GM19438 (cell line): ENCODE results near the gene HTR5A.

Experiments
- ATAC-seq: cut with Tn5 transposase; IDR thresholded peaks from one replicate; pipeline ENCODE4 v1.9.1; 2021; ENCODE audit warnings: low read depth; ENCODE audit not compliant: unreplicated experiment

HTR5A gene

GRCh38 chr7:155084969-155085368 lies 14.8 kb downstream of the HTR5A start:
- no peak for ATAC-seq

GRCh38 chr7:155090684-155091083 lies 20.6 kb downstream of the HTR5A start:
- ATAC-seq, result no peak

- ATAC-seq, result no peak
These were observed 23.5 kb downstream of the HTR5A start for GRCh38 chr7:155093596-155093995.

GRCh38 chr7:155094636-155095135 lies 24.6 kb downstream of the HTR5A start:
- no peak for ATAC-seq

GRCh38 chr7:155097338-155097737 lies 27.2 kb downstream of the HTR5A start:
- ATAC-seq, result no peak

GRCh38 chr7:155103839-155104238 lies 33.7 kb downstream of the HTR5A start:
- no peak for ATAC-seq

GRCh38 chr7:155104913-155105312 lies 34.8 kb downstream of the HTR5A start:
- no peak for ATAC-seq

GRCh38 chr7:155106356-155106755 lies 36.2 kb downstream of the HTR5A start:
- ATAC-seq, result no peak

GRCh38 chr7:155107126-155107525 lies 37.0 kb downstream of the HTR5A start:
- no peak for ATAC-seq

GRCh38 chr7:155108144-155108901 lies 38.2 kb downstream of the HTR5A start:
- no peak for ATAC-seq

- ATAC-seq, result no peak
These were observed 39.0 kb downstream of the HTR5A start for GRCh38 chr7:155109121-155109520.

- no peak for ATAC-seq
These were observed 45.2 kb downstream of the HTR5A start for GRCh38 chr7:155115288-155115687.

GRCh38 chr7:155119801-155120382 lies 49.8 kb downstream of the HTR5A start:
- ATAC-seq, result no peak

GRCh38 chr7:155120460-155120859 lies 50.3 kb downstream of the HTR5A start:
- ATAC-seq, result no peak

GRCh38 chr7:155122831-155123230 lies 52.7 kb downstream of the HTR5A start:
- ATAC-seq, result no peak

- ATAC-seq, result no peak
These were observed 53.3 kb downstream of the HTR5A start for GRCh38 chr7:155123413-155123812.

GRCh38 chr7:155124706-155125105 lies 54.6 kb downstream of the HTR5A start:
- no peak for ATAC-seq

- ATAC-seq, result no peak
These were observed 59.1 kb downstream of the HTR5A start for GRCh38 chr7:155129186-155129585.

- no peak for ATAC-seq
These were observed 59.7 kb downstream of the HTR5A start for GRCh38 chr7:155129789-155130188.

GRCh38 chr7:155130493-155130892 lies 60.4 kb downstream of the HTR5A start:
- no peak for ATAC-seq

GRCh38 chr7:155131090-155131489 lies 61.0 kb downstream of the HTR5A start:
- no peak for ATAC-seq

GRCh38 chr7:155132431-155132830 lies 62.3 kb downstream of the HTR5A start:
- no peak for ATAC-seq
